ENCODE measurements around the gene ZNF521.

GRCh38 chr18:25243257-25243656, 108.7 kb downstream of the ZNF521 start:
- TF ChIP-seq, protein P1, sequence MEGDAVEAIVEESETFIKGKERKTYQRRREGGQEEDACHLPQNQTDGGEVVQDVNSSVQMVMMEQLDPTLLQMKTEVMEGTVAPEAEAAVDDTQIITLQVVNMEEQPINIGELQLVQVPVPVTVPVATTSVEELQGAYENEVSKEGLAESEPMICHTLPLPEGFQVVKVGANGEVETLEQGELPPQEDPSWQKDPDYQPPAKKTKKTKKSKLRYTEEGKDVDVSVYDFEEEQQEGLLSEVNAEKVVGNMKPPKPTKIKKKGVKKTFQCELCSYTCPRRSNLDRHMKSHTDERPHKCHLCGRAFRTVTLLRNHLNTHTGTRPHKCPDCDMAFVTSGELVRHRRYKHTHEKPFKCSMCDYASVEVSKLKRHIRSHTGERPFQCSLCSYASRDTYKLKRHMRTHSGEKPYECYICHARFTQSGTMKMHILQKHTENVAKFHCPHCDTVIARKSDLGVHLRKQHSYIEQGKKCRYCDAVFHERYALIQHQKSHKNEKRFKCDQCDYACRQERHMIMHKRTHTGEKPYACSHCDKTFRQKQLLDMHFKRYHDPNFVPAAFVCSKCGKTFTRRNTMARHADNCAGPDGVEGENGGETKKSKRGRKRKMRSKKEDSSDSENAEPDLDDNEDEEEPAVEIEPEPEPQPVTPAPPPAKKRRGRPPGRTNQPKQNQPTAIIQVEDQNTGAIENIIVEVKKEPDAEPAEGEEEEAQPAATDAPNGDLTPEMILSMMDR (IDR thresholded peaks at IDR 0.05 in 2 of 3, conservative IDR thresholded peaks at IDR 0.05 in 1 of 3; ENCODE audit: control insufficient read depth in 2 of 3, extremely low read depth in 1 of 3, insufficient read depth in 1 of 3, low read depth in 3 of 3, low read length in 3 of 3) = no peak
- TF ChIP-seq, protein P2, sequence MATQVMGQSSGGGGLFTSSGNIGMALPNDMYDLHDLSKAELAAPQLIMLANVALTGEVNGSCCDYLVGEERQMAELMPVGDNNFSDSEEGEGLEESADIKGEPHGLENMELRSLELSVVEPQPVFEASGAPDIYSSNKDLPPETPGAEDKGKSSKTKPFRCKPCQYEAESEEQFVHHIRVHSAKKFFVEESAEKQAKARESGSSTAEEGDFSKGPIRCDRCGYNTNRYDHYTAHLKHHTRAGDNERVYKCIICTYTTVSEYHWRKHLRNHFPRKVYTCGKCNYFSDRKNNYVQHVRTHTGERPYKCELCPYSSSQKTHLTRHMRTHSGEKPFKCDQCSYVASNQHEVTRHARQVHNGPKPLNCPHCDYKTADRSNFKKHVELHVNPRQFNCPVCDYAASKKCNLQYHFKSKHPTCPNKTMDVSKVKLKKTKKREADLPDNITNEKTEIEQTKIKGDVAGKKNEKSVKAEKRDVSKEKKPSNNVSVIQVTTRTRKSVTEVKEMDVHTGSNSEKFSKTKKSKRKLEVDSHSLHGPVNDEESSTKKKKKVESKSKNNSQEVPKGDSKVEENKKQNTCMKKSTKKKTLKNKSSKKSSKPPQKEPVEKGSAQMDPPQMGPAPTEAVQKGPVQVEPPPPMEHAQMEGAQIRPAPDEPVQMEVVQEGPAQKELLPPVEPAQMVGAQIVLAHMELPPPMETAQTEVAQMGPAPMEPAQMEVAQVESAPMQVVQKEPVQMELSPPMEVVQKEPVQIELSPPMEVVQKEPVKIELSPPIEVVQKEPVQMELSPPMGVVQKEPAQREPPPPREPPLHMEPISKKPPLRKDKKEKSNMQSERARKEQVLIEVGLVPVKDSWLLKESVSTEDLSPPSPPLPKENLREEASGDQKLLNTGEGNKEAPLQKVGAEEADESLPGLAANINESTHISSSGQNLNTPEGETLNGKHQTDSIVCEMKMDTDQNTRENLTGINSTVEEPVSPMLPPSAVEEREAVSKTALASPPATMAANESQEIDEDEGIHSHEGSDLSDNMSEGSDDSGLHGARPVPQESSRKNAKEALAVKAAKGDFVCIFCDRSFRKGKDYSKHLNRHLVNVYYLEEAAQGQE (IDR thresholded peaks at IDR 0.05; ENCODE audit: low read depth, low read length) = no peak
- no peak for TF ChIP-seq CHD1 (IDR thresholded peaks at IDR 0.05; ENCODE audit: low read depth, low read length)
- TF ChIP-seq DPF2 (IDR thresholded peaks at IDR 0.05) = no peak
- no peak for TF ChIP-seq IKZF2 (IDR thresholded peaks at IDR 0.05)
- no peak for TF ChIP-seq RUNX3 (IDR thresholded peaks at IDR 0.05; ENCODE audit: low read length)
- TF ChIP-seq ATF2 (IDR thresholded peaks at IDR 0.05; ENCODE audit: low read length) = no peak
- TF ChIP-seq, protein P3, sequence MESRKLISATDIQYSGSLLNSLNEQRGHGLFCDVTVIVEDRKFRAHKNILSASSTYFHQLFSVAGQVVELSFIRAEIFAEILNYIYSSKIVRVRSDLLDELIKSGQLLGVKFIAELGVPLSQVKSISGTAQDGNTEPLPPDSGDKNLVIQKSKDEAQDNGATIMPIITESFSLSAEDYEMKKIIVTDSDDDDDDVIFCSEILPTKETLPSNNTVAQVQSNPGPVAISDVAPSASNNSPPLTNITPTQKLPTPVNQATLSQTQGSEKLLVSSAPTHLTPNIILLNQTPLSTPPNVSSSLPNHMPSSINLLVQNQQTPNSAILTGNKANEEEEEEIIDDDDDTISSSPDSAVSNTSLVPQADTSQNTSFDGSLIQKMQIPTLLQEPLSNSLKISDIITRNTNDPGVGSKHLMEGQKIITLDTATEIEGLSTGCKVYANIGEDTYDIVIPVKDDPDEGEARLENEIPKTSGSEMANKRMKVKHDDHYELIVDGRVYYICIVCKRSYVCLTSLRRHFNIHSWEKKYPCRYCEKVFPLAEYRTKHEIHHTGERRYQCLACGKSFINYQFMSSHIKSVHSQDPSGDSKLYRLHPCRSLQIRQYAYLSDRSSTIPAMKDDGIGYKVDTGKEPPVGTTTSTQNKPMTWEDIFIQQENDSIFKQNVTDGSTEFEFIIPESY (IDR thresholded peaks at IDR 0.05) = no peak
- no peak for TF ChIP-seq STAT1 (conservative IDR thresholded peaks at IDR 0.05)
- no peak for TF ChIP-seq CEBPB (IDR thresholded peaks at IDR 0.05; ENCODE audit: borderline replicate concordance in 1 of 2, low read depth in 2 of 2, low read length in 2 of 2)
- no peak for TF ChIP-seq POLR2AphosphoS5 (IDR thresholded peaks at IDR 0.05; ENCODE audit: low read length)
